Smooth muscle cell (in vitro differentiated cells): ENCODE data around the gene GNAT3. TPM values are rescaled to one million over a fixed set of nuclear protein-coding genes. Genes with fewer than 3 reads are reported as not detected.

Experiments
- DNase-seq: peaks from one replicate; lab custom pipeline; 2025; ENCODE audit not compliant: unreplicated experiment; lab: John Stamatoyannopoulos, UW
- H2AFZ ChIP-seq: fragments of 200-600 bp; sonication (generic); 2 replicates; pipeline ENCODE4 v1.6.0; 2016; ENCODE audit warnings: antibody characterized with exemption, low read depth, mild to moderate bottlenecking
- H3F3A ChIP-seq: fragments of 200-600 bp; sonication (generic); 2 replicates; pipeline ENCODE4 v1.6.0; 2017; ENCODE audit warnings: antibody characterized with exemption, low read depth
- H3K27ac ChIP-seq: fragments of 200-600 bp; sonication (generic); 2 replicates; pipeline ENCODE4 v1.5.1; 2016; ENCODE audit warnings: low read depth, mild to moderate bottlenecking
- H3K27me3 ChIP-seq: fragments of 200-600 bp; sonication (generic); 2 replicates; pipeline ENCODE4 v1.6.1; 2016; ENCODE audit warnings: low read depth, mild to moderate bottlenecking
- H3K36me3 ChIP-seq: fragments of 200-600 bp; sonication (generic); 2 replicates; pipeline ENCODE4 v1.5.1; 2016; ENCODE audit warnings: low read depth
- H3K4me1 ChIP-seq: fragments of 200-600 bp; sonication (generic); 2 replicates; pipeline ENCODE4 v1.5.1; 2016; ENCODE audit warnings: low read depth
- H3K4me2 ChIP-seq: fragments of 200-600 bp; sonication (generic); 2 replicates; pipeline ENCODE4 v1.6.0; 2016; ENCODE audit warnings: mild to moderate bottlenecking
- H3K4me3 ChIP-seq: fragments of 200-600 bp; sonication (generic); 2 replicates; pipeline ENCODE4 v1.5.1; 2016; ENCODE audit warnings: mild to moderate bottlenecking
- H3K79me2 ChIP-seq: fragments of 200-600 bp; sonication (generic); 2 replicates; pipeline ENCODE4 v1.6.0; 2016; ENCODE audit warnings: low read depth, mild to moderate bottlenecking
- H3K9ac ChIP-seq: fragments of 200-600 bp; sonication (generic); 2 replicates; pipeline ENCODE4 v1.6.0; 2016; ENCODE audit warnings: low read depth
- H3K9me3 ChIP-seq: fragments of 200-600 bp; sonication (generic); replicated peaks from 2 replicates; pipeline ENCODE4 v1.5.1; 2016; ENCODE audit warnings: low read depth
- H4K20me1 ChIP-seq: fragments of 200-600 bp; sonication (generic); 2 replicates; pipeline ENCODE4 v1.6.0; 2016; ENCODE audit warnings: low read depth
- CTCF ChIP-seq: fragments of 200-600 bp; sonication (generic); IDR thresholded peaks from 2 replicates; pipeline ENCODE4 v1.5.1; 2017; ENCODE audit warnings: borderline replicate concordance, mild to moderate bottlenecking, antibody characterized with exemption; ENCODE audit not compliant: insufficient read depth, poor library complexity, severe bottlenecking
- WGBS: methylation state at CpG from one replicate; pipeline ENCODE4 v1.1.7; 2016; ENCODE audit warnings: low lambda C conversion rate; 5-methylcytosine and 5-hydroxymethylcytosine counted together
- polyA plus RNA-seq: library from polyadenylated mRNA; unstranded; fragments of >200 nt; fragmentation: Nextera tagmentation; extraction: Ambion mirVana; gene quantifications from 2 replicates; pipeline ENCODE4 v1.2.1, GENCODE V29; 2016
- total RNA-seq: library from RNA; depleted of rRNA; stranded (reverse); fragments of >200 nt; gene quantifications from 2 replicates; pipeline ENCODE4 v1.2.3, GENCODE V29; 2014

Gene GNAT3
- total and polyA plus RNA-seq, 2 experiments from 2014 or later, result not detected

DNA sequence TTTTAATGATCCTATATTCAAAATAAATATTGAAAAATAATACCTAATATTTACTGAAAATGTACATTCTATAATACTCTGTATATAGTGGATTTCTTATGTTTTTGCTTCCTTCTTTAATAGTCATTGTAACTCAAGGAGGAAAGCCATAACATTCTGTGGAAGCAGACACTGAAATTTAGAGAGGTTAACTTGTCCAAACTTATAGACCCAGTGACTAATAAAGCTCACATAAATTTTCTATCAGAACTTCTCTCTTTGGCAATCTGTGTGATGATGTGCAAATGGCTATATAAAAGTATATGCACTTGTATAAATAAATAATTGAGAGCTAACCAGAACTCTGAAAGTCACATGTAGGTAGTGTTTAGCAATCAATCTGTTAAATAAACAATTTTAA, 26.1 kb downstream of the GNAT3 start:
- H3K4me2 ChIP-seq, result no peak overlapping the region
- H3K36me3 ChIP-seq, result no peaks in the 10 kb centered on the region
- no peaks in the 10 kb centered on the region for H3F3A ChIP-seq
- no peaks in the 10 kb centered on the region for H4K20me1 ChIP-seq
- no peak for DNase-seq
- no peaks in the 10 kb centered on the region for H3K79me2 ChIP-seq
- no peaks in the 10 kb centered on the region for H3K9me3 ChIP-seq
- H3K4me1 ChIP-seq, result peaks cover 6% of the 10 kb centered on the region
- no peak overlapping the region for H3K27ac ChIP-seq
- H3K9ac ChIP-seq, result no peak overlapping the region
- no peak for TF ChIP-seq CTCF
- no peak overlapping the region for H3K4me3 ChIP-seq
- no peak overlapping the region for H2AFZ ChIP-seq
- no peaks in the 10 kb centered on the region for H3K27me3 ChIP-seq

- no peak overlapping the region for H3K4me2 ChIP-seq
- no peak overlapping the region for H3K27ac ChIP-seq
- H3K4me1 ChIP-seq, result peaks cover 6% of the 10 kb centered on the region
- no peaks in the 10 kb centered on the region for H3K36me3 ChIP-seq
- no peak overlapping the region for H3K4me3 ChIP-seq
- no peaks in the 10 kb centered on the region for H4K20me1 ChIP-seq
- WGBS, result 88% methylated on average over 3 of the region's 3 CpGs
- no peaks in the 10 kb centered on the region for H3K79me2 ChIP-seq
- no peak for DNase-seq
- no peak for TF ChIP-seq CTCF
- no peak overlapping the region for H3K9ac ChIP-seq
- no peaks in the 10 kb centered on the region for H3K9me3 ChIP-seq
- no peaks in the 10 kb centered on the region for H3F3A ChIP-seq
- H3K27me3 ChIP-seq, result no peaks in the 10 kb centered on the region
- no peak overlapping the region for H2AFZ ChIP-seq
Measured at GRCh38 chr7:80482950-80483349, 28.9 kb downstream of the GNAT3 start.

GRCh38 chr7:80481196-80481884, 30.5 kb downstream of the GNAT3 start:
- DNase-seq, result no peak
- Histone ChIP-seq H3K4me2 (peak overlapping the region; percentile 23), H3F3A (no peaks in the 10 kb centered on the region), H3K36me3 (no peaks in the 10 kb centered on the region), H2AFZ (peak overlapping the region; percentile 28), H3K27me3 (no peaks in the 10 kb centered on the region), H3K9ac (peak overlapping the region; percentile 9), H3K79me2 (no peaks in the 10 kb centered on the region), H3K4me3 (no peak overlapping the region), H3K4me1 (peaks cover 6% of the 10 kb centered on the region), H3K27ac (peak overlapping the region; percentile 83), H3K9me3 (no peaks in the 10 kb centered on the region), H4K20me1 (no peaks in the 10 kb centered on the region)
- WGBS, result 51% methylated on average over 2 of the region's 2 CpGs
- no peak for TF ChIP-seq CTCF

DNA sequence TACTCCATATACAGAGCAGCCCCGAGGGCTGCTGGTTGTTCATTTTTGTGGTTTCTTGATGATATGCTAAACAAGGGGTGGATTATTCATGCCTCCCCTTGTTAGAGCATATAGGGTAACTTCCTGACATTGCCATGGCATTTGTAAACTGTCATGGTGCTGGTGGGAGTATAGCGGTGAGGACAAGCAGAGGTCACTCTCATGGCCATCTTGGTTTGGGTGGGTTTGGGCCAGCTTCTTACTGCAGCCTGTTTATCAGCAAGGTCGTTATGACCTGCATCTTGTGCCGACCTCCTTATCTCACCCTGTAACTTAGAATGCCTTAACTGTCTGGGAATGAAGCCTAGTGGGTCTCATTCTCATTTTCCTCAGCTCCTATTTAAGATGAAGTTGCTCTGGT, 31.3 kb downstream of the GNAT3 start:
- no peaks in the 10 kb centered on the region for H3K9me3 ChIP-seq
- H3K9ac ChIP-seq, result peak overlapping the region; percentile 9
- H3K79me2 ChIP-seq, result no peaks in the 10 kb centered on the region
- 39% methylated on average over 4 of the region's 4 CpGs for WGBS
- H3F3A ChIP-seq, result no peaks in the 10 kb centered on the region
- no peaks in the 10 kb centered on the region for H3K27me3 ChIP-seq
- DNase-seq, result no peak
- H3K4me1 ChIP-seq, result peaks cover 6% of the 10 kb centered on the region
- no peaks in the 10 kb centered on the region for H3K36me3 ChIP-seq
- peak overlapping the region; percentile 83 for H3K27ac ChIP-seq
- no peaks in the 10 kb centered on the region for H4K20me1 ChIP-seq
- H3K4me3 ChIP-seq, result no peak overlapping the region
- peak overlapping the region; percentile 28 for H2AFZ ChIP-seq
- no peak for TF ChIP-seq CTCF
- H3K4me2 ChIP-seq, result no peak overlapping the region
